Measurements from ENCODE around the gene STAG3.

GRCh38 chr7:100171087-100171681, 6.5 kb upstream of the STAG3 start:
- TF ChIP-seq POLR2A (IDR thresholded peaks at IDR 0.05) (no peak), CTCF (IDR thresholded peaks at IDR 0.05 in 4 of 5, conservative IDR thresholded peaks at IDR 0.05 in 1 of 5) (no peak)

Data from gastrocnemius medialis (tissue), 4 donors.